CD1c-positive myeloid dendritic cell (primary cell): ENCODE data around the gene TRIM74.
"Not testable (repeated sequence)": the region's sequence is repeated elsewhere in the genome, so short reads cannot be mapped to it uniquely, and the experiment has no call there.

Experiments
- DNase-seq: peaks from one replicate; pipeline ENCODE4 v3.0.0-alpha.2; 2016; ENCODE audit errors: extremely low spot score

TRIM74 gene

GRCh38 chr7:72968980-72969516 is at the start of gene TRIM74:
TSS of gene TRIM74 (minus strand) at chr7:72969466. CDS start at chr7:72966157, 3,309 bp downstream.
- DNase-seq, result not testable (repeated sequence)

- DNase-seq, result not testable (repeated sequence)
These were observed 37.2 kb upstream of the TRIM74 start for GRCh38 chr7:73006491-73006890.

DNA sequence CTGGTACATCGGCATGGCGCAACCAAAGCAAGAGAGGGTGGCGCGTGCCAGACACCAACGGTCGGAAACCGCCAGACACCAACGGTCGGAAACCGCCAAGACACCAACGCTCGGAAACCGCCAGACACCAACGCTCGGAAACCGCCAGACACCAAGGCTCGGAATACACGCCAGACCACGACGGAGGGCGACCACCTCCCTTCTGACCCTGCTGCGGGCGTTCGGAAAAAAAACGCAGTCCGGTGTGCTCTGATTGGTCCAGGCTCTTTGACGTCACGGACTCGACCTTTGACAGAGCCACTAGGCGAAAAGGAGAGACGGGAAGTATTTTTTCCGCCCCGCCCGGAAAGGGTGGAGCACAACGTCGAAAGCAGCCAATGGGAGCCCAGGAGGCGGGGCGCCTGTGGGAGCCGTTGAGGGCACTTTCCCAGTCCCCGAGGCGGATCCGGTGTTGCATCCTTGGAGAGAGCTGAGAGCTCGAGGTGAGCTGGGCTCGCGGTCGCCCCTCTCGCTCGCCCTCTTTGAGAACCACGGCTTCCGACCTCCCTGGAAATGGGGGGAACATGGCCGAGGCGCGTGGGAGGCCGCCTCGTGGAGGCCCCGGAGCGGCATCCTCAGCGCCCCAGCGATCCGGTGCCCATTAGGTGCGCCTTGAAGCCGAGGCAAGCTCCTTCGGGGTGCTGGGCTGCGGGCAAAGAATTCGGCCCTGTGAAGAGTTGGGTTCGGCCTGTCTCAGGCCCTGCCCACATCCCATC is 36.6 kb upstream of the TRIM74 start:
- peak; percentile 81 for DNase-seq

GRCh38 chr7:73005356-73005692 is 36.1 kb upstream of the TRIM74 start:
- not testable (repeated sequence) for DNase-seq

DNA sequence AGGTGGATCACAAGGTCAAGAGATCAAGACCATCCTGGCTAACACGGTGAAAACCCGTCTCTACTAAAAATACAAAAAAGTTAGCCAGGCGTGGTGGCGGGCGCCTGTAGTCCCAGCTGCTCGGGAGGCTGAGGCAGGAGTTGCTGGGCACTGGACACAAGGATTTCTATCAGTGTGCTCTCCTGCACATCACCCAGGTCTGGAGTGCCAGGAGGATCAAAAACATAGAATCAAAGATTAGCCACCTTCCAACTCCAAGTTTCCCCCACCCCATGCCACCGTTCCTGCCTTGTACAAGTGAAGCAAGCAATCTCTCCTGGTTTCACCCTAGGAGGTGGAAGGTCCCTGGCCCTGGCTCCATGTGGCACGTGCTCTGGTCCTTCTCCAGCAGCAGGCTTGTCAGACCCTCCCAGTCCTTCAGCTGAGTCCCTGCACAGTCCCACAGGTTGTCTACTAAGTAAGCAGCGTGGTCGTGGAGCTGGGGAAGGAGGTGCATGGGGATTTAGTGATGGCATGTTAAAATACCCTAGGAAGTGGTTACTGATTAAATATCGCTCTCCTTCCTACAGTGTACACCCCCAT is 28.7 kb upstream of the TRIM74 start:
- DNase-seq, result not testable (repeated sequence)

DNA sequence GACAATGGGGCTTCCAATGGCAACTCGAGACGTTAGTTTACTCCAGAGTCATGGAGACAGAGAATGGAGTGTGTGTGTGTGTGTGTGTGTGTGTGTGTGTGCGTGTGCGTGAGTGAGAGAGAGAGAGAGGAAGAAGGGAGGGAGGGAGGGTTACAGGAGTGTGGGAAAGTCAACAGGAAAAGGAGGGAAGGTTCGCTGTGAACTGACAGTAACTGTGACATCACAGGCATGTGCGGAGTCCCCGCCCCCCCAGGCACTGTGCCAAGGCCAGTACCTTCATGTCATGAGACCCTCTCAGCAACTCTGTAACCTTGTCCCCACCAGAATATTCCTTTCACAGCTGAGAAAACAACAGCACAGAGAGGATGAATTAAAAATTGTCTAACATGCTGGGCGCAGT is 28.2 kb upstream of the TRIM74 start:
- DNase-seq, result not testable (repeated sequence)

- DNase-seq, result not testable (repeated sequence)
These were observed 26.2 kb upstream of the TRIM74 start for GRCh38 chr7:72995484-72995883.

DNA sequence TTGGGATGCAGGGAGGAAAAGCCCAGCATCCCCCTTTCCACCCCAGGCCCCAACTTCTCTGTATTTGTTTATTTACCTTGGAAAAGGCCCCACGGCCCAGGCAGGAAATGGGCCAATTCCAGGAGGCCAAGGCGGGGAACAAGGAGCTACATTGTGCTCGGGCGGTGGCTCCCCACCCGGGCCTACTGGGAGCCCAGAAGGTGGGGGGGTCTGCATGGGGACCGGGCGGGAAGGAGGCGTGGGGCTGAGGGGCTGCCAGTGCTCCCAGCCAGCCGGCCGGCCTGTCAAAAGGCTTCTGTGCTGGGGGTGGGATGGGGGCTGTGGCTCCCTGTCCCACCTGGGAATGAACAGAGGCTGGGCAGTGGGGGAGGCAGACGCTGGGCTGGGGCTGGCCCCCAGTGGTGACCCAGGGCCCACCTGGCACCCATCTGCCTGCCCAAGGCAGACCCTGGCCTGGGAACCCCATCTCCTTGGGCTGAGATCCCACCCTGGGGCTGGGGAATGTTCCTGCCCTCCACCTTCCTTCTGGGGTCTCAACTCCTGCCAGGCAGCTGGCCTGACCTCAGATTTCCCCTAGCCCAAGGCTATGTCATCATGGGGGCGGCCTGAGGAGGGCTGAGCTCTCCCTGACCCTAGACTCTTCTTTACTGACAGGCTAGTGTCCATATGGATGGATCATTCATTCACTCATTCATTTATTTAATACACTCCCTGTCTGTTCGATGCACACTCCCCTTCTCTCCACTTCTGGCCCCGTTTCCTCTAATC is 21.1 kb upstream of the TRIM74 start:
- DNase-seq, result not testable (repeated sequence)

DNA sequence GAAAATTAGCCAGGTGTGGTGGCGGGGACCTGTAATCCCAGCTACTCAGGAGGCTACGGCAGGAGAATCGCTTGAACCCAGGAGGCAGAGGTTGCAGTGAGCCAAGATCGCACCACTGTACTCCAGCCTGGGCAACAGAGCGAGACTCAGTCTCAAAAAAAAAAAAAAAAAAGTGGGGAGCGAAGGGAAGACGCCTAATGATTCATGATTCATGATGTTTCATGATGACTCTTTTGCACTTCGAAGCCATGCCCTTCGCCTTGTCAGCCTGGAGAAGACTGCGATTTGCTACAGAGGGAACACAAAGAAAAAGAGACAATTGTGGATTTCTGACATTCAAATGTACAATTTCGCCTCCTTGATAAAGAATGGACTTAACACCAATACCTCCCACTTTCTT is 12.8 kb upstream of the TRIM74 start:
- DNase-seq, result not testable (repeated sequence)

DNA sequence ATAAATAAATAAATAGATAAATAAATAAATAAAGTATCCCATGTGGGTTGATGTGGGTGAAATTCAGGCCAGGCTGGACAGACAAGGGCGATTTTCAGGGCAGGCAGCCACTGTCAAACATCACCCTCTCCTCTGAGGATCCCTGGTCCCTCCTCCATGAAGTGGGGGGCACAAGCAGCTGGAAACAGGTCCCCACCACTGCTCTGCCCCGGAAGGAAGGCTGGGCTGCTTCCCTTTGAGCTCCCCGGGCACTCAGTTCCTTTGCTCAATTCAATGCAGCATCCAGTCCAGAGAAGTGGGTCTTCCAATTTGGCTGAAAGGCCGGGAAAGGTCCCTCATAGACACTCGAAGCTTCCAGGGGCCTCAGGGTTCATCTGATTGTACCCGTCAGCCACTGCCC is 11.1 kb upstream of the TRIM74 start:
- not testable (repeated sequence) for DNase-seq

DNA sequence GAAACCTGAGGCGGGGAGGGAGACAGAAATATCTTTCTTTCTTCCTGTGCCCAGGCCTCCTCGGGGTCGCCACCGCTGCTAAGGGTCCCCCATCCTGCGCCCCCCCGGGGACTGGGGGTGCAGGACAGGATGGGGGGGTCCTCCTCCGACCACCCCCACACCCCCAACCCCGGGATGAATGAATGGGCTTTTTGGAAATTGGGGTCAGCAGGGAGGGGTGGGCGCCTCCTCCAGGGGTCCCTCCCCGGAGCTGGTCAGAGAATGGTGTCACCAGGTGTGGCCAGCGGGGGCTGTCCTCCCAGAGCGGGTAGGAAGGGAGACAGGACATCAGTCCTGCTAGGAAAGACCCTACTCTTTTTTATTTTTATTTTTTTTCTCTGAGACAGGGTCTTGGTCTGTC is 7.2 kb upstream of the TRIM74 start:
- DNase-seq, result not testable (repeated sequence)

DNA sequence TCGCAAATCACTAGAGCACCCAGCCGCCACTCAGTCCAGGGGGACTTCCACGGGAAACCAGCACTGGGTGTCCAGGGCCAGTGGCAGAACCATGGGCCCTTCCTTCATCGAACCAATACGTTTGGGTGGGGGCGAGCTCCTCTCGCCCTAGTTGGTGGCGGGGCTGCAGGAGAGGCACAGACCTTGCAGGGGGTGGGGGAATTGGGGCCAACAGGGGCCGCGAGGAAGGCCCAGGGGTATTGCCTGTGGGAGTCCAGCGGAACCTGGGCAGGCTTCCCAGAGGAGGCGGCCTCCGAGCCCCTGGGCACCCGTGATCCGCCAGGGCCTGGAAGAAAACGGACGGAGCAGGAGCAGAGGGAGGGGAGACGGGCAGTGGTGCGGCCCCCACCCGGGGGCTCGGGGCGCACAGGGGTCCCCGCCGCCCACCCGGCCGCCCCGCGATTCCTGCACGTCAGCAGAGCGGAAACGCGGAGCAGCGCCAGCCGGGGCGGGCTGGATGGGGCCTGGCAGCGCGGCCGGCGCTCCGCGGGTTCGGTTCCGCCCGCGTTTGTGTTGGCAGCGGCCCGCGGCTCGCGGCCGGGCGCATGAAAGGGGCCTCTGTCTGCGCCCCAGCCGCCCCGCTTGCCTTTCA is 6.5 kb upstream of the TRIM74 start:
- not testable (repeated sequence) for DNase-seq

DNA sequence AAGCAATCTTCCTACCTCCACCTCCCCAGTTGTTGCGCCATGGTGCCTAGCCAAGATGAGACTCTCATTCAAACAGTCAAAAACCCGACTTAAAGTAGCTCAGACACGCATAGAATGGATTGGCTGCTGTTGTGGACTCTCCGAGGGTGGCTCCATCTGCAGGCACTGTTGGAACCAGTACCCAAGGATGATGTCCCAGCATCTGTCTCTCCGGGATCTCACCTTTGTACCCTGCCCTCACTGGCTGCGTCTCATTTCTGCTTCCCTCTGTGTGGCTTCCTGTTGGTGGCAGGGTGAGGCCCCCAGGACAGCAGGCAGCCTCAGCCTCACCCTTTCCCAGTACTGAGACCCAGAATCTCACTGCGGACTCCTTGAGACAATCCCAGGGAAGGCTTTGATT is 5.5 kb upstream of the TRIM74 start:
- not testable (repeated sequence) for DNase-seq

- not testable (repeated sequence) for DNase-seq
These were observed 2.2 kb upstream of the TRIM74 start for GRCh38 chr7:72971505-72971904.

- not testable (repeated sequence) for DNase-seq
These were observed 422 bp upstream of the TRIM74 start for GRCh38 chr7:72969688-72970087.

DNA sequence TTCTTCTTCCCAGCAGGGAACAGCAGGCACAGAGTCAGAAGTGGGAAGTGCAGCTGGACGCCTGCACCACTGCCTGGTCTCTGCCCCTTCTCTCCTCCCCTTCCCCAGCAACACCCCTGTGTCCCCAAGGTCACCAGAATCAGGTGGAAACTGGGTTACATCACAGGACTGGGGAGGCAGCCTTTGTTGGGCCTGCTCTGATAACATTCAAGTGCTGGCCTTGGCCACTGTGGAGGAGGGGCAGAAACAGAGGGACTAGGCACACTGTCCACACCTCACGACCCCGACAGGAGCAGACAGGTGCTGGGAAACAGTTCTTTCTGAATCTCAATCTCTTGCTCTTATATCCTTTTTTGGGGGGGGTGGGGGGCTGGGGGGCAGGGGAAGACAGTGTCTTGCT is 2.4 kb downstream of the TRIM74 start:
- DNase-seq, result not testable (repeated sequence)

GRCh38 chr7:72965186-72965975 is 3.9 kb downstream of the TRIM74 start:
- DNase-seq, result not testable (repeated sequence)

DNA sequence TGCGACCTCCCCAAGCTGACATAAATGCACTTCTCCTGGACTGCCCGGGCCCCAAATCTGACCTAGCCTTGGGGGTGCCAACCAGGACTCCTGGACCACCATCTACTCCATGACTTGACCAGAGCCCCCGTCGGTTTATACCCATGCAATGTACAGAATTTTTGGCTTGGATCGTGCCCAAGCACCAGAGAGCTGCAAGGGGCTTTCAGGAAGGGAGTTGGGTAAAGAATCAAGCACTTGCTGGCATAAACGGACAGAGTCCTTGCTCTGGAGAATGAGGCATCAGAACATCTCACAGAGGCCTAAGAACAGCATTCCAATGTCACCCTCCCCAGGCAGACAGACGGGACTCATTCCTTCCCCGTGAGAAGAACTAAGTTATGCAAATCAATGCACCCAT is 6.2 kb downstream of the TRIM74 start:
- DNase-seq, result not testable (repeated sequence)

GRCh38 chr7:72961346-72961650 is 8.0 kb downstream of the TRIM74 start:
- DNase-seq, result not testable (repeated sequence)

DNA sequence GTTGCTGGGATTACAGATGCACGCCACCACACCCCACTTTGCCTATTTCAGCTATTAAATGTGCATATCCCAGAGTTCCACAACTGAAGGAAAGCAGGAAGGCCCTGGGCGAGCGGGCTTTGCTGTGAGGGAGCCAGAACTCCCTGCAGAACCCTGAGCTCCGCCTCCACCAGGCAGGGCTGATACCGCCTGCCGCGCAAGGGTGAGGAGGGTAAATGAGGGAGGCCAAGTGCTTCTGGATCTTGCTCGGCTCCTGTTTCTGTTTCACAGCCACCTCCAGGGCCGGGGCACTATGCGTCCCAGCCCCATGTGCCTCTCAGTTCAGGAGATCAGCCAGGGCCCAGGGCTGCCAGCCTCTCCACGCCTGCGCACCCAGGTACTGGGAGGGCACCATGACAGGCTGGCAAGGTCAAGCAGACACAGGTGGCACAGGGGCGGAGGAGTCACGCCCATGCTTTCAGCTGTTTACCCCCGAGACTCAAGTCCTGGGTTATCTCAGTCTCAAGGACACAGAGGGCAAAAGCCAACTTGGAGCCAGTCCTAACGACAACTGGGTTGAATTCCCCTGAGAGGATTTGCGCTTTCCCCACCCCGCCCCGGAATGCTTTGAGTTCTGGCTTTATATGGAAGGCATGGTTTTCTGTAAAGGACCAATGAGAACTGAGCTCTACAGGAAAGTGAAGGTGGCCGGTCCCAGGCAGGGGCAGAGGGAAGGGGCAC is 8.5 kb downstream of the TRIM74 start:
- not testable (repeated sequence) for DNase-seq

GRCh38 chr7:72960029-72960428 is 9.2 kb downstream of the TRIM74 start:
- DNase-seq, result not testable (repeated sequence)
